T-helper 2 cell treated with Interferon-gamma antibody and Interleukin-4, amounts not matched to agents 5 μg/mL and 100 μg/mL, for 36 hours (primary cell): ENCODE measurements around the gene ADCY10.
"Not testable (repeated sequence)": the region's sequence is repeated elsewhere in the genome, so short reads cannot be mapped to it uniquely, and the experiment has no call there.

ENCODE experiments used
- DNase-seq: peaks from one replicate; pipeline ENCODE4 v3.0.0; 2021; ENCODE audit warnings: low spot score
- H3K27ac Mint-ChIP-seq: one replicate; pipeline ENCODE4 v1.8.0; 2021; ENCODE audit warnings: mild to moderate bottlenecking, mixed read lengths
- H3K27me3 Mint-ChIP-seq: one replicate; pipeline ENCODE4 v1.8.0; 2021; ENCODE audit warnings: low read depth, mixed read lengths
- H3K36me3 Mint-ChIP-seq: one replicate; pipeline ENCODE4 v1.8.0; 2021; ENCODE audit warnings: low read depth, mixed read lengths
- H3K4me1 Mint-ChIP-seq: one replicate; pipeline ENCODE4 v1.8.0; 2021; ENCODE audit warnings: low read depth, mixed read lengths
- H3K4me3 Mint-ChIP-seq: one replicate; pipeline ENCODE4 v1.8.0; 2022; ENCODE audit warnings: mild to moderate bottlenecking, moderate library complexity, mixed read lengths
- H3K9me3 Mint-ChIP-seq: one replicate; pipeline ENCODE4 v1.8.0; 2021; ENCODE audit warnings: mixed read lengths

ADCY10 gene

DNA sequence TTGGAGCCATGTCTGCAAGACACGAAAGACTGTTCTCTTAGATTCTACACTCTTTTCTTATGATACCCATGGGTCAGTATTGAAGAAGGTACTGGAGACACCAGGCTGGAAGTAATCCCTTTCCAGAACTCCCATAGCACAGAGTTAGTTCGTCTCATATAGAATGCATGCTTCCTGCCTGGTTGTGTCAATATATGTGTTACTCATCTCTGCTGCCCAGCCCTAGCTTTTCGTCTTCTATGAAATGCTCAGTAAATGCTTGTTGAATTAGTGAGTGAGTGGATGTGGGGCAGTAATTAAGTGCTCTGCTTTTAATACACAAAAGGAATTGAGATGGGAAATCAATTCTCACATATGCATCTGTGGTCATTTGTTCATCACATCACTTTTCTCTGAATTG is 32.1 kb downstream of the ADCY10 start:
- Mint-ChIP-seq H3K9me3 (peaks cover 4% of the 10 kb centered on the region), H3K36me3 (no peaks in the 10 kb centered on the region), H3K4me1 (no peaks in the 10 kb centered on the region), H3K27me3 (peaks cover 5% of the 10 kb centered on the region), H3K4me3 (no peak overlapping the region), H3K27ac (no peak overlapping the region)
- DNase-seq: no peak

DNA sequence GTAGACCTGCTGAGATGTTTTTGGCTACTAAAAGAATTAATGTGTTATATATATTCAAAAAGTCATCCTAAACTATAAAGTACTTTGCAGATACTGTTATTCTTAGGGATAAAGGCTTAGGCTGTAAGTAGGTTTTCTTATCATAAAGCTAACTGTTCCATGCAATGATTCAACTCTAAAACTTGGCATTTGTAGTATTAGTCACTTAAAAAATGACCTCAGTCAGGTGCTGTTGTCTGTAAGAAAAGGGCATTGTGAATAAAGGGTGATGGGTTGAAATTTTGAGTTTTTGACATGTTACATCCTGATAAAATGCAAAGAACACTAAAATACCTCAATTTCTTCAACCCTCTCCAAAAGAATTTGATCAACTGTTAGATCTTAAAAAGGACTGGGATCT is 32.9 kb downstream of the ADCY10 start:
- H3K9me3 Mint-ChIP-seq: no peaks in the 10 kb centered on the region
- DNase-seq: no peak
- no peak overlapping the region for H3K27ac Mint-ChIP-seq

DNA sequence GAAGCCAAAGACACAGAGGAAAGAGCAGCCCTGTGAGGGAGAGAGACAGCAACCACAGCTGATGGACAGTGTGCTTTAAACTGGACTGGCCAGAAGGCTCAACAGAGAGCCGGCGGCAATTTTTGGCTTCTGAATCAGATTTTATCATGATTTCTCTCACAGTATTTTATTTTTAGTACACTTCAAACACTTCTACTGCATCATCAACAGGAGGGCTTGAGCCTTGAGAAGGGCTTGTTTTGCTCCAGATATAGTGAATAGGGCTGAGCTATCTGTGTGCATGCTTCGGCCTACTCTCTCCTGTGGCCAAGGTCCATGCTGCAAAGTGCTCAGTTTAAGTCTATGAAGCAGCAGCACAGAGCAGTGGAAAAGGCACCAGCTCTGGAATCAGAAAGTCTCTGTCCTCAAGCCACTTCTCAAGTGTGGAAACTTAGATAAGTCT is 33.3 kb downstream of the ADCY10 start:
- no peaks in the 10 kb centered on the region for H3K9me3 Mint-ChIP-seq
- H3K4me1 Mint-ChIP-seq: no peaks in the 10 kb centered on the region
- H3K27ac Mint-ChIP-seq: no peak overlapping the region
- peaks cover 3% of the 10 kb centered on the region for H3K27me3 Mint-ChIP-seq
- no peak overlapping the region for H3K4me3 Mint-ChIP-seq
- no peaks in the 10 kb centered on the region for H3K36me3 Mint-ChIP-seq
- DNase-seq: no peak

More for the DNA sequence above, 32.9 kb downstream of the ADCY10 start:
- no peaks in the 10 kb centered on the region for H3K36me3 Mint-ChIP-seq
- H3K4me1 Mint-ChIP-seq: no peaks in the 10 kb centered on the region
- peaks cover 3% of the 10 kb centered on the region for H3K27me3 Mint-ChIP-seq
- no peak overlapping the region for H3K4me3 Mint-ChIP-seq

DNA sequence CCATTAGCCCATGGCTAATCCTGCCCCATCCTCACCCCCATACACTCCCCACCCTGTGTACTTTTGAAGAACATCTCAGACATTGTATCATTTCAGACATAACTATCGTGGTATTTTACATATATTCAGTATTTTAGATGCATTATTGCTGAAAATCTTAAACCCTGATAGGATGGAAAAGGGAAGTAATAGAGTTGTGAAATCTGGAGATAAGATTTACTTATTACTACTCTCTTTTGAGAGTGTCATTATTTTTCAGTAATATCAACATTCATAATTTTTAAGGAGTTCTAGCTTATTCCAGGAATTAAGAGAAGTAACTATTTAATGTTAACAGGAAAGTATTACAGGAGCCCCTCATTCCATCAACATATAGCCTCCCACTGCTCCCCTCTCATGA is 34.4 kb downstream of the ADCY10 start:
- H3K27ac Mint-ChIP-seq: no peak overlapping the region
- H3K4me1 Mint-ChIP-seq: no peaks in the 10 kb centered on the region
- no peak for DNase-seq
- H3K36me3 Mint-ChIP-seq: no peaks in the 10 kb centered on the region
- peaks cover 1% of the 10 kb centered on the region for H3K27me3 Mint-ChIP-seq
- H3K4me3 Mint-ChIP-seq: no peak overlapping the region
- H3K9me3 Mint-ChIP-seq: no peaks in the 10 kb centered on the region

DNA sequence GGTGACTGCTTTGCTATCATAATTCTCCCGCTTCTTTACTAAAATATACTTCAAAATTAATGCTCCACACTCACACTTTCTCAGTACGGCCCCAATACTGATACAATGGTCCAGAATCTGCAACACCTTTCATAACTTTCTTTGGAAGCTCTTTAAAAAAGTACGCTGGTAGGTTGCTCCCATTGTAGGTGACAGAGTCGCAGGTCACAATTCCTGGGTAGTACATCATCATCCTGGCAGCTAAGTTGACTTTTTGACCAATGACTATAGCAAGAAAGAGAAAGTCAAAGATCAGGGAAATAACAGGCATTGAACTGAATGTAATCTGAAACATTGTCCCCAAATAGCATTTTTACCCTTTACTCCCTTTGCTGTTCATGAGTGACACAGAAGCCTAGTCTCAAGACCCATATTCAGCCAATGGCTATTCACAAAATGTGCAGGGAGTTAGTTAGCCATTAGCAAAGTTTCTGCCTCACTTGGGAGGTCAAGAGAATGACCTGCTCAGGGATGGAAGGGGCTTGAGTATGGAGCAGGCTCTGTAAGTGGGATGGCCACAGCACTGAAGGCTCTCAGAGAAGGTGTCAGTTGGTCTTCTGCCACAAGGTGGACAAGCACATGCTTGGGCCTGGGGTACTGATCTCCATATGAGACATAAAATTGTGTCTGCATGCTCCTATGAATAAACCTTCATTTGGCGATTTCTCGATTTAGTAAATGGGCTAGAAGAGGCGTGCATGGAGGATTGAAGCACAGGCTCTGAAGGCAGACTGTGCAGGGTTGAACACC is 35.4 kb downstream of the ADCY10 start:
- Mint-ChIP-seq H3K4me1 (no peaks in the 10 kb centered on the region), H3K9me3 (no peaks in the 10 kb centered on the region), H3K27ac (no peak overlapping the region), H3K27me3 (peaks cover 1% of the 10 kb centered on the region), H3K4me3 (no peak overlapping the region), H3K36me3 (no peaks in the 10 kb centered on the region)
- DNase-seq: no peak

DNA sequence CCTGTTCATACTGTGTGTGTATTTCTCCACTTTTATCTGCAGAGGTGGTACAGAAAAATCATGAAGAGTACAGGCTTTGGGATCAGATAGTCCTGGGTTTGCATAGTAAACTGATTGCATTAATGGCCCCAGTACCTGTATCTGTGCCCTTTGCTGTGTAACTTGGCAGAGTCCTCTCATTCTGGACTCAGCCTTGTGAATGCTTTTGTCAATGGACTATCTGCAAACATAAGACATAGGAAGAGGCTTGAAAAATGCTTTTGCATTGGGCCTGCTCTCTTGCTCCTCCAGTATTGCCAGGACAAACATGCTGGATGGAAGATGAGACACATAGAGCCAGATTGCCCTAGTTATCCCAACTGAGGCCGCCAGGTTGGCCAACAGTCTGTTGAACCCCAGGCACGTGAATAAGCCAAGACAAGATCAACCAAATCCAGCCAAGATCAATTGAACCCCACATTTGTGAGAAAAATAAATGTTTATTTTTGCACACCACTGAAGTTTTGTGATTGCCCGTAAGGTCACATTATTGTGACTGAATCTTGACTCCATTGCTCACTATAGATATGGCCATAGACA is 37.2 kb downstream of the ADCY10 start:
- no peaks in the 10 kb centered on the region for H3K36me3 Mint-ChIP-seq
- no peaks in the 10 kb centered on the region for H3K9me3 Mint-ChIP-seq
- no peak overlapping the region for H3K27ac Mint-ChIP-seq
- no peaks in the 10 kb centered on the region for H3K4me1 Mint-ChIP-seq
- no peak for DNase-seq
- H3K4me3 Mint-ChIP-seq: no peak overlapping the region
- H3K27me3 Mint-ChIP-seq: no peaks in the 10 kb centered on the region

DNA sequence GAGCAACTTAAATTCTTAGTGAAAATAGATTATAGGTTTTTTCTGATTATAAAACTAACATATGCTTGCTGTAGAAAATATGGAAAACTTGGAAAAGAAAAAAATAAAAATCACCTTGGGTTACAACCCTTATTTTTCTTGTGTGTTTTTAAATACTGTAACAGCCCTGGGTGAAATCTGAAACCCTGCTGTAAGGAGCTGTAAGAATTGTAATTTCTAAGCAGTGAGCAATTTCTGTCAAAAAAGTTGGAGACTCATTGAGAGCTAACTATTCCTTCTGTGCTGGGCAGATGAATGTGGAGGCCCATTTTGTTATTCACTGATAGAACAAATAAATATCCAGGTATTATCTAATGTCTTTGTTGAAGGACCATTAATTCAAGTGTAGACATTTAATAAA is 42.6 kb downstream of the ADCY10 start:
- DNase-seq: no peak
- Mint-ChIP-seq H3K36me3 (no peaks in the 10 kb centered on the region), H3K4me1 (no peaks in the 10 kb centered on the region), H3K4me3 (no peak overlapping the region), H3K27ac (no peak overlapping the region), H3K27me3 (no peaks in the 10 kb centered on the region), H3K9me3 (no peaks in the 10 kb centered on the region)

DNA sequence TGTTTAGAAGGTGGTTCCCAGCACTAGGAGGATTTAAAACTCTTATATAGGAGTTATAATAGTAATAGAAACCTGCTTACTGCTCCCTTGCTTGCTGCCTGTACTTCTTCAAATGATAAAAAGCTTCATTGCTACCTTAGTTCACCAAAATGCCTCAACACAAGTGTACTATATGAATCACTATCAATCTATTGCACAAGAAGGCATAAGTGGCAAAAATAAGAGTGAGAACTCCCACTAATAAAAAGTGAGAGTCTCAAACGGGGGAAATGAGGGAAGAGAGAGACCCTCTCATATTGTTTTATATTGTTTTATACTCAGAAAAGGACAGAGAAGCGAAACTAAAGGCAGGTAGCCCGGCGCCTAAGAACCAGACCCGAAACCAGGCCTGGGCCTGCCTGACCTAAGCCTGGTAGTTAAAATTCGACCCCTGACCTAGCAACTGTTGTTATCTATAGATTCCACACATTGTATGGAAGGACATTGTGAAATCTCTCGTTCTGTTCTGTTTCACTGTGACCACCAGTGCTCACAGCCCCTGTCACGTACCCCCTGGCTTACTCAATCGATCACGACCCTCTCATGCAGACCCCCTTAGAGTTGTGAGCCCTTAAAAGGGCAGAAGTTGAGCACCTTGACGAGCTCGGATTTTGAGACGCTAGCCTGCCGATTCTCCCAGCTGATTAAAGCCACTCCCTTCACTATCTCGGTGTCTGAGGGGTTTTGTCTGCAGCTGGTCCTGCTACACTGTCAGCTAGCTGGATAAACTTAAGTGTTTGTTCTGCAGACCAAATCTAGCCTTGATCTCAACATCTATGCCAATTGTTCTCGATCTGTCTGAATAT is 44.6 kb downstream of the ADCY10 start:
- not testable (repeated sequence) for H3K27ac Mint-ChIP-seq, H3K9me3 Mint-ChIP-seq, H3K4me1 Mint-ChIP-seq, H3K4me3 Mint-ChIP-seq, H3K36me3 Mint-ChIP-seq, H3K27me3 Mint-ChIP-seq, DNase-seq

DNA sequence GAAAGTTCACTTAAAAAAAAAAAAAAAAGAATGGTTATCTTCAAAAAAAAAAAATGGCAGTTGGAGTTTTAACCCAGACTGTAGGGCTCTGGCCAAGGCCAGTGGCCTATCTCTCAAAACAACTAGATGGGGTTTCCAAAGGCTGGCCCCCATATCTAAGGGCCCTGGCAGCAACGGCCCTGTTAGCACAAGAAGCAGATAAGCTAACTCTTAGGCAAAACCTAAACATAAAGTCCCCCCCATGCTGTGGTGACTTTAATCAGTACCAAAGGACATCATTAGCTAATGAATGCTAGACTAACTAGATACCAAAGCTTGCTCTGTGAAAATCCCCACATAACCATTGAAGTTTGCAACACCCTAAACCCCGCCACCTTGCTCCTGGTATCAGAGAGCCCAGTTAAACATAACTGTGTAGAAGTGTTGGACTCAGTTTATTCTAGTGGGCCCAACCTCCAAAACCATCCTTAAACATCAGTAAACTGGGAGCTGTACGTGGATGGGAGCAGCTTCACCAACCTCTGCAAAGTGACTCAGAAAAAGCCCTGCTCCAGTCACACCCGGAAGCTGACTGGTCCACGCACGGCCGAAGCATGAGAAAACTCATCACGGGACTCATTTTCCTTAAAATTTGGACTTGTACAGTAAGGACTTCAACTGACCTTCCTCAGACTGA is 47.1 kb downstream of the ADCY10 start:
- H3K4me1 Mint-ChIP-seq, H3K27ac Mint-ChIP-seq, H3K9me3 Mint-ChIP-seq, H3K4me3 Mint-ChIP-seq, DNase-seq, H3K27me3 Mint-ChIP-seq, H3K36me3 Mint-ChIP-seq: not testable (repeated sequence)

DNA sequence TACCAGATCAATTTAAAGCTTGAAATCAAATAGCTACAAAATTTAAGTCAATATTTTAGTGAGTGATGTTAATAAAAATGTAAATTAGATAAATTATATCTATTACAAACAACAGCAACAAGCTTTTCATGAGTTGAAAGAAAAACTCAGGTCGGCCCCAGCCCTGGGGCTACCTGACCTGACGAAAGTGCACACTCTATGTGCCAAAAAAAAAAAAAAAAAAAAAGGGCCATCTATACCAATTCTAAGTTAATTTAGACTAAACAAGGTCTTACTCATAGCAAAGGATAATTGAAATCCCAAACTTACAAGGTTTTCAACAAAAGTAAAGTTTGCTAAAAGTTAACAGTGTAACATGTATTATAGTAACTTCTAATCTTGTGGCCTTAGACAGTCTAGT is 47.6 kb downstream of the ADCY10 start:
- H3K4me1 Mint-ChIP-seq, H3K4me3 Mint-ChIP-seq, H3K27me3 Mint-ChIP-seq, H3K27ac Mint-ChIP-seq, DNase-seq, H3K9me3 Mint-ChIP-seq, H3K36me3 Mint-ChIP-seq: not testable (repeated sequence)

DNA sequence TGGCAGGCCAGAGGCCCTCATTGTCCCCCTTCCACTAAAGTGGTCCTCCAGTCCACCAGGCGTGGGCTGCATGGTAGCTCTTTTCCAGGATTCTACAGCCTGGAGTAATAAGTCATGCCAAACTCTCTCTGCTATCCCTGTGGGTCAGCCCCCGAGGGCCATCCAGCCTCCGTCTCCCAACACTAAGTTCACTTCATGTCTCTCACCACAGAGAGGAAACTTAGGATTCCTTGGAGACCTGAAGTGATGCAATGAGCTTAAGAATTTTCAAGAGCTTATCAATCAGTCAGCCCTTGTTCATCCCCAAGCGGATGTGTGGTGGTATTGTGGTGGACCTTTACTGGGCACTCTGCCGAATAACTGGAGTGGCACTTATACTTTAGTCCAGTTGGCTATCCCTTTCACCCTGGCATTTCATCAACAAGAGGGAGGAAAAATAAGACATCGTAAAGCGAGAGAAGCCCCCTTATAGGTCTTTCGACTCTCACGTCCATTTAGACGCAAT is 48.1 kb downstream of the ADCY10 start:
- H3K9me3 Mint-ChIP-seq, H3K36me3 Mint-ChIP-seq, DNase-seq, H3K4me1 Mint-ChIP-seq, H3K27me3 Mint-ChIP-seq, H3K4me3 Mint-ChIP-seq, H3K27ac Mint-ChIP-seq: not testable (repeated sequence)

DNA sequence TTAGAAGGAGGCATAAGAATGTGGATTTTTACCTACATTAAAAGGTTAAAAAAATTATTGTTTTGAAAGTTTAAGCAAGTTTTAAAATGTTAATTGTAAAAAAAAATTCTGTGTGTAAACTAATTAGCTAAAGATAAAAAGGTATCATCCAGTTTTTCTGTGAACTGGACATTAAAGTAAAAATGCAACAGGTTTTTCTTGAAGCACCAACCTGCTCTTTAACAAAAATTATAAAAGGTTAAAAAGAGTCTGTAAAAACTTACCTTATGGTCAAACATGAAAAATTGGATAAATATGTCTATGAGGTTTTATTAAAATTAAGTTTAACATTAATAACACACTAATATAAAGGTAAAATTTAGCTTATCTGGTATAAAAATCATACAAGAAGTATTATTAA is 48.7 kb downstream of the ADCY10 start:
- H3K9me3 Mint-ChIP-seq, H3K36me3 Mint-ChIP-seq, H3K4me1 Mint-ChIP-seq, H3K27ac Mint-ChIP-seq, H3K4me3 Mint-ChIP-seq, DNase-seq, H3K27me3 Mint-ChIP-seq: not testable (repeated sequence)

DNA sequence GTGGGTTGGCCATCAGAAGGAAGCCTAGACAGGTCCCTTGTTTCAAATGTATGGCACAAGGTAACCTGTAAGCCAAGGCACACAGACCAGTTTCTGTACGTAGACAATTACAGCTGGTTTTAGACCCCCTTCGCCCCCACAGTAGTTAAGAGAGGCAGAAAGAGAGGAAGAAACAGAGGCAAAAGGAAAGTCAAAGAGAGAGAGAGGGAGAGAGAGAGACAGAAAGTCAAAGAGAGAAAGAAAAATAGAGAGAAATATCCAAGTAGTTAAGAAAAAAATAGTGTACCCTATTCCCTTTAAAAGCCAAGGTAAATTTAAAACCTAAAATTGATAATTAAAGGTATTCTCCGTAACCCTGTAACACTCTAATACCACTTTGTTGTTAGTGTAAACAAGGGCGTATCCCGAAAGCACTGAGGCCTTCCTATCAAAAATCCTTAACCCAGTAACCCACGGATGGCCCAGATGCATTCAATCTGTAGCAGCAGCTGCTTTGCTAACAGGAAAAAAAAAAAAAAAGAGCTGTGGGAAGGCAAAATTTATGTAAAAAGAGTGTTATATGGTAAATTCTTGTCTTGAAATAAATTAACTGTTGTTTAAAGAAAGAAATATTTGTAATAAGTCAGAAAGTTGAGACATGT is 49.4 kb downstream of the ADCY10 start:
- no peaks in the 10 kb centered on the region for H3K27me3 Mint-ChIP-seq
- no peak overlapping the region for H3K27ac Mint-ChIP-seq
- H3K36me3 Mint-ChIP-seq: no peaks in the 10 kb centered on the region
- no peak overlapping the region for H3K4me3 Mint-ChIP-seq
- no peaks in the 10 kb centered on the region for H3K4me1 Mint-ChIP-seq
- H3K9me3 Mint-ChIP-seq: no peaks in the 10 kb centered on the region
- no peak for DNase-seq
